ENCODE measurements around the gene PPM1H.

The PPM1H gene

DNA sequence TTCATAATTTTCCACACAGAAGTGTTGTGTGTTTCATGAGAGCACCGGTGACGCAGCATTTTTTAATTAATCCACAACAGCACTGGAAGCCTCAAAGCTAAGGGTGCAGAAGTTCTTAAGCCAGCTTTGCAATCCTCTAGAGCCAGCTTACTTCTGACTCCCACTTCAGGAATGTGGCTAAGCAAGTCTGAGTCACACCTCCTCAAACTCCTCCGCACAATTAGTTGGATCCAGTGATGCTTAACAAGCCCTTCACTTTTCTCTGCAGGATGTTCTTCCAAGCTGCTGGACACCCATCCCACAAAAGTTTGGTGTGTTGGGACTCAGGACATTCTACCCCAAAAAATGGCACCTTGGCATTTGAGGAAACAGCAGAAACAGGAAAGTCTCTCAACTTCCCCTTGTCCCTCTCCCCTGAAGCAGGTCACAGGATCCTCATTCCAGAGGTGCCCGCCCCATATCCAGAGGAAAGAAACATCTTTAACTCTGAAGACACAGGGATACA, 210.0 kb downstream of the PPM1H start:
- no CpG with 5 or more reads among the region's 4 CpGs for WGBS (ENCODE audit: extremely low coverage, insufficient coverage, low lambda C conversion rate)
- Histone ChIP-seq H3K27me3 (ENCODE audit: insufficient read depth, low read length, poor library complexity) (no peaks in the 10 kb centered on the region), H3K79me2 (ENCODE audit: control insufficient read depth, insufficient read depth, low read length) (peaks cover 2% of the 10 kb centered on the region), H3K36me3 (ENCODE audit: control insufficient read depth, insufficient read depth, low read length) (no peaks in the 10 kb centered on the region), H3K56ac (ENCODE audit: low read length) (peak overlapping the region; percentile 51), H2BK5ac (ENCODE audit: low read length) (peak overlapping the region; percentile 75), H4K8ac (ENCODE audit: low read depth, low read length) (no peak overlapping the region), H2AK5ac (ENCODE audit: low read length) (peak overlapping the region; percentile 14), H3K23ac (ENCODE audit: low read length) (no peak overlapping the region), H3K4me3 (ENCODE audit: low read length) (no peak overlapping the region), H3K4ac (ENCODE audit: low read depth, low read length) (no peak overlapping the region), H3K4me2 (ENCODE audit: low read length) (no peak overlapping the region), H3K18ac (ENCODE audit: low read length) (no peak overlapping the region), H3K27ac (ENCODE audit: low read depth, low read length) (peak overlapping the region; percentile 73), H3K4me1 (ENCODE audit: control insufficient read depth, low read depth, low read length) (peaks cover 20% of the 10 kb centered on the region), H3K9ac (ENCODE audit: low read length) (no peak overlapping the region), H4K5ac (ENCODE audit: low read length) (no peak overlapping the region), H2BK15ac (replicated peaks; ENCODE audit: low read depth) (no peak overlapping the region), H3K79me1 (ENCODE audit: low read length) (peaks cover 3% of the 10 kb centered on the region), H2BK120ac (ENCODE audit: low read depth, low read length) (no peak overlapping the region)
- DNase-seq, result peak; percentile 98

DNA sequence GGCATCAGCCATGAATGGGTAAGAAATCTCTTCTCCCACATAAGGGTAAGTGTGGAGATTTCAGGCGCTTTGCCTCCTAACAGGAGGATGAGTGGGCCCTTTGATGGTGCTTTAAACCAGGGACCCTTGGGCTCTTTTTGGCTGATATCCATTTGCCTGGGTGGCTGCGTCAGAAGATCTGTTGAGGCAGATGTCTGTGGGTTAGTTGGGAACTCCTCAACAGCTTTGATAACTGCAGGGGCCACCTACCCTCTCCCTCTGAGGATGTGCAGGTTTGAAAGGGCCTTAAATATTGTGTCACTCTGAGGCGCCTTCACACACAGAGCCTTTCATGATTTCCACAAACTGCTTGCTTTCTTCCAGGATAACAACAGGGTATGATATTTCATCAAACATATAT, 210.7 kb downstream of the PPM1H start:
- Histone ChIP-seq H3K56ac (ENCODE audit: low read length) (peak overlapping the region; percentile 61), H3K23ac (ENCODE audit: low read length) (no peak overlapping the region), H3K36me3 (ENCODE audit: control insufficient read depth, insufficient read depth, low read length) (no peaks in the 10 kb centered on the region), H3K4me2 (ENCODE audit: low read length) (no peak overlapping the region), H4K5ac (ENCODE audit: low read length) (no peak overlapping the region), H3K4me3 (ENCODE audit: low read length) (no peak overlapping the region), H3K79me2 (ENCODE audit: control insufficient read depth, insufficient read depth, low read length) (peaks cover 2% of the 10 kb centered on the region), H3K9ac (ENCODE audit: low read length) (peak overlapping the region; percentile 23), H2BK5ac (ENCODE audit: low read length) (peak overlapping the region; percentile 88), H2BK15ac (replicated peaks; ENCODE audit: low read depth) (no peak overlapping the region), H3K79me1 (ENCODE audit: low read length) (peaks cover 3% of the 10 kb centered on the region), H3K18ac (ENCODE audit: low read length) (peak overlapping the region; percentile 54), H3K4me1 (ENCODE audit: control insufficient read depth, low read depth, low read length) (peaks cover 17% of the 10 kb centered on the region), H4K8ac (ENCODE audit: low read depth, low read length) (no peak overlapping the region), H3K4ac (ENCODE audit: low read depth, low read length) (peak overlapping the region; percentile 88), H2BK120ac (ENCODE audit: low read depth, low read length) (peak overlapping the region; percentile 16), H3K27ac (ENCODE audit: low read depth, low read length) (peak overlapping the region; percentile 25), H3K27me3 (ENCODE audit: insufficient read depth, low read length, poor library complexity) (no peaks in the 10 kb centered on the region), H2AK5ac (ENCODE audit: low read length) (peak overlapping the region; percentile 36)
- WGBS (ENCODE audit: extremely low coverage, insufficient coverage, low lambda C conversion rate), result no CpG with 5 or more reads among the region's 3 CpGs
- DNase-seq, result no peak

DNA sequence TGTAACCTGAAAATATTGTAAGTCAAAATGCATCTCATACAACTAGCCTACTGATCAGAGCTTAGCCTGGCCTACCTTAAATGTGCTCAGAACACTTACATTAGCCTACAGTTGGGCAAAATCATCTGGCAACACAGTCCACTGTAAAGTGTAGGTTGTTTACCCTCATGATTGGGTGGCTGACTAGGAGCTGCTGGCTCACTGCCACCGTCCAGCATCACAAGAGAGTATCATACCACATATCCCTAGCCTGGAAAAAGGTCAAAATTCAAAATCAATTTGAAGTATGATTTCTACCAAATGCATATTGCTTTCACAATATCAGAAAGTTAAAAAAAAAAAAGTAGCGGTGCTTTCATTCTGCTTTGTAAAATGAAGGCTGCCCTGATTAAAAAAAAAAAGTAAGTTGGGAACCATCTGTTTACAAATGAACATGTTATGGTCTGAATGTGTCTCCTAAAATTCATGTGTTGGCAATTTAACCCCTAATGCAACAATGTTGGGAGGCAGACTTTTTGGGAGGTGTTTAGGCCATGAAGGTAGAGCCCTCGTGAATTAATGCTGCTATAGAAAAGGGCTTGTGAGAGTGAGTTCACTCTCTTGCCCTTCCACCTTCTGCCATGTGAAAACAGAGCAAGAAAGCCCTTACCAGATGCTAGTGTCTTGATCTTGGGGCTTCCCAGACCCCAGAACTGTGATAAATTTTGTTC, 211.8 kb downstream of the PPM1H start:
- H4K8ac ChIP-seq (ENCODE audit: low read depth, low read length), result no peak overlapping the region
- no peaks in the 10 kb centered on the region for H3K27me3 ChIP-seq (ENCODE audit: insufficient read depth, low read length, poor library complexity)
- no peak overlapping the region for H3K27ac ChIP-seq (ENCODE audit: low read depth, low read length)
- H3K4ac ChIP-seq (ENCODE audit: low read depth, low read length), result peak overlapping the region; percentile 72
- no peaks in the 10 kb centered on the region for H3K79me2 ChIP-seq (ENCODE audit: control insufficient read depth, insufficient read depth, low read length)
- H3K18ac ChIP-seq (ENCODE audit: low read length), result peak overlapping the region; percentile 8
- H3K4me3 ChIP-seq (ENCODE audit: low read length), result no peak overlapping the region
- WGBS (ENCODE audit: extremely low coverage, insufficient coverage, low lambda C conversion rate), result no CpG with 5 or more reads among the region's 3 CpGs
- peaks cover 11% of the 10 kb centered on the region for H3K4me1 ChIP-seq (ENCODE audit: control insufficient read depth, low read depth, low read length)
- H3K56ac ChIP-seq (ENCODE audit: low read length), result peak overlapping the region; percentile 31
- no peak overlapping the region for H2BK5ac ChIP-seq (ENCODE audit: low read length)
- no peak overlapping the region for H2AK5ac ChIP-seq (ENCODE audit: low read length)
- no peak overlapping the region for H2BK15ac ChIP-seq (replicated peaks; ENCODE audit: low read depth)
- H2BK120ac ChIP-seq (ENCODE audit: low read depth, low read length), result peak overlapping the region; percentile 35
- no peaks in the 10 kb centered on the region for H3K79me1 ChIP-seq (ENCODE audit: low read length)
- no peak overlapping the region for H4K5ac ChIP-seq (ENCODE audit: low read length)
- H3K23ac ChIP-seq (ENCODE audit: low read length), result no peak overlapping the region
- no peak overlapping the region for H3K4me2 ChIP-seq (ENCODE audit: low read length)
- no peak overlapping the region for H3K9ac ChIP-seq (ENCODE audit: low read length)
- H3K36me3 ChIP-seq (ENCODE audit: control insufficient read depth, insufficient read depth, low read length), result no peaks in the 10 kb centered on the region
- no peak for DNase-seq

DNA sequence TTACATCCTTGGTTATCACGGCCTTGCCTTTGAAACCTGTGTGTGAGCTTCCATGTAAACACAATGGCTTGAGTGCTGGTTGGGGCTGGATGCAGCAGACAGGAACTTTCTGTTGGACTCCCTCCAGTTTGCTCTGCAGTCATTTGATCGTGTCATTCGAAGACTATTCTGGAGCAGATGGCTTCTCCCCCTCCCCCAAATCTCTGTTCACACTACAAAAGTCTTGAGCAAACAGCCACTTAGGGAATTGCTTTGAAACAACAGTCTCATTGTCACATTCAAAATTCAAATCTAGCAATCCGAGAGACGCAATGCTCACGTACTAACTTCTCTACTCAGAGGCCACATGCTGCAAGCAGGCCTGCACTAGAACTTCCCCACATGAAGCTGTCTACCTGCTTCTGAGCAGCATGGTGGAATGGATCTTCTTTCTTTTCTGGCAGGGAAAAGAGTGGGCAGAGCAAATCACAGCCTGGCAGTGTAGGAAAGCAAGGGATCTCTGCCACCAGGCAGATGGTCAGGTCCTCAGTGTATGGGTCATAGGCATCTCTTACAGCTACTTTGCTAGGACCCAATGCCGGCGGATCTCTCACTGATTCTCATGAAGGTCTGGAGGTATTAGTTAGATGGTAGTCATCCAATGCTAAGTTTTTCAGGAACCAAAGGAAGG, 214.2 kb downstream of the PPM1H start:
- Histone ChIP-seq H3K4me2 (ENCODE audit: low read length) (no peak overlapping the region), H2AK5ac (ENCODE audit: low read length) (peak overlapping the region; percentile 18), H4K8ac (ENCODE audit: low read depth, low read length) (no peak overlapping the region), H3K23ac (ENCODE audit: low read length) (no peak overlapping the region), H3K79me1 (ENCODE audit: low read length) (no peaks in the 10 kb centered on the region), H4K5ac (ENCODE audit: low read length) (no peak overlapping the region), H3K56ac (ENCODE audit: low read length) (peak overlapping the region; percentile 56), H3K9ac (ENCODE audit: low read length) (no peak overlapping the region), H3K4me3 (ENCODE audit: low read length) (no peak overlapping the region), H3K36me3 (ENCODE audit: control insufficient read depth, insufficient read depth, low read length) (no peaks in the 10 kb centered on the region), H2BK120ac (ENCODE audit: low read depth, low read length) (no peak overlapping the region), H2BK15ac (replicated peaks; ENCODE audit: low read depth) (no peak overlapping the region), H3K27me3 (ENCODE audit: insufficient read depth, low read length, poor library complexity) (no peaks in the 10 kb centered on the region), H3K79me2 (ENCODE audit: control insufficient read depth, insufficient read depth, low read length) (no peaks in the 10 kb centered on the region), H2BK5ac (ENCODE audit: low read length) (no peak overlapping the region), H3K27ac (ENCODE audit: low read depth, low read length) (no peak overlapping the region), H3K4me1 (ENCODE audit: control insufficient read depth, low read depth, low read length) (peaks cover 10% of the 10 kb centered on the region), H3K18ac (ENCODE audit: low read length) (no peak overlapping the region), H3K4ac (ENCODE audit: low read depth, low read length) (no peak overlapping the region)
- no CpG with 5 or more reads among the region's 8 CpGs for WGBS (ENCODE audit: extremely low coverage, insufficient coverage, low lambda C conversion rate)
- DNase-seq, result no peak

DNA sequence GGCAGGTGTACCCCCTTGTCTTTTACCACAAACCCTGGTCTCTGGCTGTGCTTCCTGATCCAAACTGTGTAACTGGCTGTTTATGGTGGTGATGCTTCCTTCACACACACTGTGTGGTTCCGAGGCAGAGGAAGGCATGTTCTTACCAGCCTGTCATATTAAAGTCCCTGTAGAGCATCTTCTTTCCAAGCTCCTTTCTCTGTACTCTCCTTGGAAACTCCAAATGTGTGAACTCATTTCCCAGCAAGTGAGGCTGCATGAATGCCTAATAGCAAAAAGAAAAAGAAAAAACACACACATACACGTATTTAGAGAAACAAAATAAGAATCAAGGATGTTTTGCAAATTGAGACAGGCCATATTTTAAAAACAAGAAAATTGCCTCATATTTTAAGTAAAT, 214.9 kb downstream of the PPM1H start:
- WGBS (ENCODE audit: extremely low coverage, insufficient coverage, low lambda C conversion rate), result no CpG with 5 or more reads among the region's 2 CpGs
- H3K79me2 ChIP-seq (ENCODE audit: control insufficient read depth, insufficient read depth, low read length), result no peaks in the 10 kb centered on the region
- no peak overlapping the region for H2BK120ac ChIP-seq (ENCODE audit: low read depth, low read length)
- H4K8ac ChIP-seq (ENCODE audit: low read depth, low read length), result no peak overlapping the region
- no peaks in the 10 kb centered on the region for H3K79me1 ChIP-seq (ENCODE audit: low read length)
- no peak overlapping the region for H3K4me3 ChIP-seq (ENCODE audit: low read length)
- DNase-seq, result no peak
- H3K4ac ChIP-seq (ENCODE audit: low read depth, low read length), result no peak overlapping the region
- no peak overlapping the region for H2AK5ac ChIP-seq (ENCODE audit: low read length)
- no peak overlapping the region for H2BK5ac ChIP-seq (ENCODE audit: low read length)
- no peak overlapping the region for H3K18ac ChIP-seq (ENCODE audit: low read length)
- no peak overlapping the region for H3K4me2 ChIP-seq (ENCODE audit: low read length)
- no peak overlapping the region for H3K56ac ChIP-seq (ENCODE audit: low read length)
- H3K23ac ChIP-seq (ENCODE audit: low read length), result no peak overlapping the region
- H4K5ac ChIP-seq (ENCODE audit: low read length), result no peak overlapping the region
- H3K27me3 ChIP-seq (ENCODE audit: insufficient read depth, low read length, poor library complexity), result no peaks in the 10 kb centered on the region
- H3K36me3 ChIP-seq (ENCODE audit: control insufficient read depth, insufficient read depth, low read length), result no peaks in the 10 kb centered on the region
- H2BK15ac ChIP-seq (replicated peaks; ENCODE audit: low read depth), result no peak overlapping the region
- H3K9ac ChIP-seq (ENCODE audit: low read length), result no peak overlapping the region
- H3K27ac ChIP-seq (ENCODE audit: low read depth, low read length), result no peak overlapping the region
- peaks cover 12% of the 10 kb centered on the region for H3K4me1 ChIP-seq (ENCODE audit: control insufficient read depth, low read depth, low read length)
